CD14-positive monocyte (primary cell): ENCODE data around the gene TBL1XR1. TPM values are rescaled to one million over a fixed set of nuclear protein-coding genes. Genes with fewer than 3 reads are reported as not detected.

Experiments used
- DNase-seq, 3 donors: peaks; one replicate each; pipeline ENCODE4 v3.0.0-alpha.2; 2011 to 2022
- H2AFZ ChIP-seq: 2 replicates; pipeline ENCODE4 v1.6.0; 2012; ENCODE audit warnings: mild to moderate bottlenecking, low read depth, low read length, inconsistent platforms; ENCODE audit not compliant: insufficient read depth, poor library complexity, severe bottlenecking
- H3K27ac ChIP-seq, 2 donors: 1 replicate in 1 of 2; 2 replicates in 1 of 2; pipeline ENCODE4 v1.5.1; 2012 to 2013; ENCODE audit warnings: low read length in 2 of 2, control low read depth in 1 of 2, inconsistent platforms in 1 of 2, low read depth in 1 of 2, mild to moderate bottlenecking in 1 of 2
- H3K27me3 ChIP-seq, 2 donors: one replicate each; pipeline versions ENCODE4 v1.6.0 to v1.6.1; 2011 to 2013; ENCODE audit warnings: low read length in 2 of 2; ENCODE audit not compliant: control insufficient read depth in 2 of 2, insufficient read depth in 2 of 2
- H3K36me3 ChIP-seq, 2 donors: replicated peaks in 1 of 2; 1 replicate in 1 of 2; 2 replicates in 1 of 2; pipeline versions ENCODE4 v1.5.1 to v1.6.1; 2012 to 2013; ENCODE audit warnings: low read length in 2 of 2, control low read depth in 1 of 2, inconsistent platforms in 1 of 2, mild to moderate bottlenecking in 1 of 2; ENCODE audit not compliant: insufficient read depth in 2 of 2, control insufficient read depth in 1 of 2
- H3K4me1 ChIP-seq, 2 donors: 1 replicate in 1 of 2; 2 replicates in 1 of 2; pipeline versions ENCODE4 v1.5.1 to v1.6.1; 2012 to 2013; ENCODE audit warnings: low read length in 2 of 2, control low read depth in 1 of 2, inconsistent platforms in 1 of 2, mild to moderate bottlenecking in 1 of 2, moderate library complexity in 1 of 2; ENCODE audit not compliant: insufficient read depth in 2 of 2, control insufficient read depth in 1 of 2
- H3K4me2 ChIP-seq: replicated peaks from 2 replicates; pipeline ENCODE3; 2012; ENCODE audit warnings: low read length, moderate library complexity, mild to moderate bottlenecking; ENCODE audit not compliant: poor library complexity, severe bottlenecking; ENCODE audit errors: extremely low read depth
- H3K4me3 ChIP-seq, 3 experiments: fragments of 200-600 bp in 1 of 3; sonication (generic) in 1 of 3; replicated peaks in 1 of 3; 1 replicate in 2 of 3; 2 replicates in 1 of 3; pipeline ENCODE4 v1.5.1; 2011 to 2013; ENCODE audit warnings: low read length in 3 of 3, mild to moderate bottlenecking in 3 of 3, control low read depth in 2 of 3, low read depth in 2 of 3, inconsistent platforms in 1 of 3, moderate library complexity in 1 of 3
- H3K79me2 ChIP-seq: 2 replicates; pipeline ENCODE4 v1.6.0; 2012; ENCODE audit warnings: mild to moderate bottlenecking, control low read depth, inconsistent platforms, low read length, moderate library complexity; ENCODE audit not compliant: insufficient read depth
- H3K9ac ChIP-seq: 2 replicates; pipeline ENCODE4 v1.6.0; 2017; ENCODE audit warnings: low read length, mild to moderate bottlenecking; ENCODE audit not compliant: insufficient read depth, poor library complexity, severe bottlenecking
- H3K9me3 ChIP-seq, 2 donors: replicated peaks in 1 of 2; 1 replicate in 1 of 2; 2 replicates in 1 of 2; pipeline versions ENCODE4 v1.5.1 to v1.6.1; 2012 to 2013; ENCODE audit warnings: low read length in 2 of 2, control low read depth in 1 of 2; ENCODE audit not compliant: control insufficient read depth in 1 of 2, insufficient read depth in 1 of 2
- H4K20me1 ChIP-seq: 2 replicates; pipeline ENCODE4 v1.6.0; 2012; ENCODE audit warnings: mild to moderate bottlenecking, low read length, control low read depth, moderate library complexity; ENCODE audit not compliant: insufficient read depth
- H3K27ac Mint-ChIP-seq, 7 donors: one replicate each; pipeline ENCODE4 v1.8.0; 2020; ENCODE audit warnings: mild to moderate bottlenecking in 7 of 7, mixed read lengths in 7 of 7, moderate library complexity in 6 of 7, inconsistent platforms in 2 of 7
- H3K27me3 Mint-ChIP-seq, 3 donors: one replicate each; pipeline ENCODE4 v1.8.0; 2021 to 2022; ENCODE audit warnings: low read depth in 3 of 3, mild to moderate bottlenecking in 3 of 3, mixed read lengths in 3 of 3, moderate library complexity in 3 of 3, inconsistent platforms in 1 of 3
- H3K36me3 Mint-ChIP-seq, 2 donors: one replicate each; pipeline ENCODE4 v1.8.0; 2020; ENCODE audit warnings: mixed read lengths in 2 of 2, inconsistent platforms in 1 of 2, mild to moderate bottlenecking in 1 of 2
- H3K4me1 Mint-ChIP-seq: one replicate; pipeline ENCODE4 v1.8.0; 2020; ENCODE audit warnings: mild to moderate bottlenecking, mixed read lengths
- H3K4me3 Mint-ChIP-seq, 2 donors: one replicate each; pipeline ENCODE4 v1.8.0; 2020; ENCODE audit warnings: mild to moderate bottlenecking in 2 of 2, mixed read lengths in 2 of 2, moderate library complexity in 1 of 2
- H3K9me3 Mint-ChIP-seq, 7 donors: one replicate each; pipeline ENCODE4 v1.8.0; 2020 to 2022; ENCODE audit warnings: mixed read lengths in 7 of 7, mild to moderate bottlenecking in 6 of 7, moderate library complexity in 6 of 7, inconsistent platforms in 2 of 7
- WGBS: methylation state at CpG from one replicate; pipeline ENCODE4 v1.1.5; 2013; ENCODE audit warnings: missing lambda C conversion rate; ENCODE audit not compliant: insufficient coverage; 5-methylcytosine and 5-hydroxymethylcytosine counted together
- intact Hi-C, 2 donors: fragments of 100-400 bp; cut with micrococcal nuclease; formaldehyde crosslinking; loops; one replicate each; pipeline versions ENCODE4 v1.15.0 to v1.15.1; 2023
- polyA plus RNA-seq, 3 donors: library from polyadenylated mRNA; depleted of rRNA in 1 of 3; unstranded in 2 of 3; stranded (reverse) in 1 of 3; fragments of 300-500 nt in 2 of 3; fragments of >200 nt in 1 of 3; fragmentation: Illumina TruSeq in 2 of 3; gene quantifications; 1 replicate in 2 of 3; 2 replicates in 1 of 3; pipeline ENCODE4 v1.2.3, GENCODE V29; 2012 to 2021
- TF ChIP-seq, protein P1 (sequence below): fragments of 200-600 bp; IDR thresholded peaks from one replicate; pipeline ENCODE4 v1.8.0; 2022; ENCODE audit warnings: antibody characterized with exemption, mild to moderate bottlenecking

TBL1XR1 gene
- polyA plus RNA-seq, 3 donors, result 10.2 to 20.4 (median 18.3) TPM

DNA sequence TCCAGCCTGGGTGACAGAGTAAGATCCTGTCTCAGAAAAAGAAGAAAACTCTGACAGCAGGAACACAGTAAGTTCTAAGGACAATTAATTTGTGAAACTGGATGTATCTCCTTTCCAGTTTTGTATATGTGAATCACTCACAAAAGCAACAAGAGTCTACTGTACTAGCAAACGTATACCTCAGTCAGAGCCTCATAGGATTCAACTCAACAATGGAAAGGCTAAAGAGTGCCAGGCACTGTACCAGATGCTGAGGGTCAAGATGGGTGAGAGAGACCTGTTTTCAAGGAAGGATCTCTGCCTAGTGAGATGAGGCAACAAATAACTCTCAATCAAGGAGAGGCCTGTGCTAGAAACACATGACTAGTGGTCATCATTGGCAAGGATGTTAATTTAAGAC, 14.9 kb downstream of the TBL1XR1 start:
- H3K36me3 ChIP-seq, result no peaks in the 10 kb centered on the region
- no CpG with 5 or more reads among the region's 1 CpG for WGBS
- Mint-ChIP-seq H3K9me3 (no peaks in the 10 kb centered on the region), H3K36me3 (peaks cover 0 to 5% of the 10 kb centered on the region in 2 donors), H3K4me3 (no peak overlapping the region), H3K27ac (peak overlapping the region in 3 of 7 donors; percentile 56 to 60 (median 58)), H3K4me1 (peaks cover 43% of the 10 kb centered on the region), H3K27me3 (peaks cover 0 to 3% (median 0%) of the 10 kb centered on the region in 3 donors)
- H3K9ac ChIP-seq, result no peak overlapping the region
- H3K4me3 ChIP-seq, result no peak overlapping the region
- no peak for DNase-seq
- no peak overlapping the region for H2AFZ ChIP-seq
- no peak overlapping the region for H3K4me2 ChIP-seq
- H3K27ac ChIP-seq, result peak overlapping the region in 1 of 2 donors; percentile 50
- no peaks in the 10 kb centered on the region for H3K4me1 ChIP-seq
- H3K79me2 ChIP-seq, result peaks cover 100% of the 10 kb centered on the region
- H3K9me3 ChIP-seq, result no peaks in the 10 kb centered on the region
- intact Hi-C loops, result no loop called here
- H4K20me1 ChIP-seq, result peaks cover 98% of the 10 kb centered on the region
- TF ChIP-seq, protein P1, sequence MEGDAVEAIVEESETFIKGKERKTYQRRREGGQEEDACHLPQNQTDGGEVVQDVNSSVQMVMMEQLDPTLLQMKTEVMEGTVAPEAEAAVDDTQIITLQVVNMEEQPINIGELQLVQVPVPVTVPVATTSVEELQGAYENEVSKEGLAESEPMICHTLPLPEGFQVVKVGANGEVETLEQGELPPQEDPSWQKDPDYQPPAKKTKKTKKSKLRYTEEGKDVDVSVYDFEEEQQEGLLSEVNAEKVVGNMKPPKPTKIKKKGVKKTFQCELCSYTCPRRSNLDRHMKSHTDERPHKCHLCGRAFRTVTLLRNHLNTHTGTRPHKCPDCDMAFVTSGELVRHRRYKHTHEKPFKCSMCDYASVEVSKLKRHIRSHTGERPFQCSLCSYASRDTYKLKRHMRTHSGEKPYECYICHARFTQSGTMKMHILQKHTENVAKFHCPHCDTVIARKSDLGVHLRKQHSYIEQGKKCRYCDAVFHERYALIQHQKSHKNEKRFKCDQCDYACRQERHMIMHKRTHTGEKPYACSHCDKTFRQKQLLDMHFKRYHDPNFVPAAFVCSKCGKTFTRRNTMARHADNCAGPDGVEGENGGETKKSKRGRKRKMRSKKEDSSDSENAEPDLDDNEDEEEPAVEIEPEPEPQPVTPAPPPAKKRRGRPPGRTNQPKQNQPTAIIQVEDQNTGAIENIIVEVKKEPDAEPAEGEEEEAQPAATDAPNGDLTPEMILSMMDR, result no peak
- no peaks in the 10 kb centered on the region for H3K27me3 ChIP-seq

DNA sequence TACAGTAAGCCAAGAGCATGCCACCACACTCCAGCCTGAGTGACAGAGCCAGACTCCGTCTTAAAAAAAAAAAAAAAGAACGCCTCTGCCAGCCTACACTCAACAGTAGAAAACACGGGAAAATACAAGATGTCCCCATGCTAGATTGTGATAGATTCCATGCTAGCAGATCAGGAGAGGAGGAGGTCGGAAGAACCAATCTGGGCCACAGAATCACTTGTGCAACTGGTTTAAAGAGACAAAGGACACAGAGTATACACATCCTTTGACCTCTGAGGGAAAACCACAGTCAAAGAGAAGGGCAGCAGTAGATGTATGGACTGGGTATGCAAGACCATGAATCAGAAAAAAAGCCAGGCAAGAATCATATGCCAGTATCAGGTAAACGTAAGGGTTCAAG, 15.9 kb downstream of the TBL1XR1 start:
- intact Hi-C loops, result no loop called here
- H3K79me2 ChIP-seq, result peaks cover 100% of the 10 kb centered on the region
- TF ChIP-seq, protein P1, result no peak
- no peaks in the 10 kb centered on the region for H3K36me3 ChIP-seq
- peak overlapping the region in 4 of 7 donors; percentile 40 to 83 (median 51) for H3K27ac Mint-ChIP-seq
- no peaks in the 10 kb centered on the region for H3K27me3 ChIP-seq
- peaks cover 47% of the 10 kb centered on the region for H3K4me1 Mint-ChIP-seq
- H3K9ac ChIP-seq, result no peak overlapping the region
- no peak overlapping the region for H2AFZ ChIP-seq
- no peaks in the 10 kb centered on the region for H3K9me3 Mint-ChIP-seq
- H3K4me3 ChIP-seq, result no peak overlapping the region
- H4K20me1 ChIP-seq, result peaks cover 98% of the 10 kb centered on the region
- H3K27ac ChIP-seq, result peak overlapping the region in 1 of 2 donors; percentile 50
- WGBS, result 71% methylated on average over 1 of the region's 5 CpGs
- no peaks in the 10 kb centered on the region for H3K4me1 ChIP-seq
- no peaks in the 10 kb centered on the region for H3K9me3 ChIP-seq
- H3K36me3 Mint-ChIP-seq, result peaks cover 0 to 9% of the 10 kb centered on the region in 2 donors
- no peak for DNase-seq
- no peak overlapping the region for H3K4me3 Mint-ChIP-seq
- no peak overlapping the region for H3K4me2 ChIP-seq
- H3K27me3 Mint-ChIP-seq, result peaks cover 0 to 3% (median 0%) of the 10 kb centered on the region in 3 donors
